Thyroid gland (tissue), 4 donors: Measurements from ENCODE around the gene PYROXD2.

ENCODE experiments used
- POLR2A ChIP-seq, 2 donors: fragments of 450-650 bp; IDR thresholded peaks; one replicate each; pipeline ENCODE4 v1.6.1; 2017; ENCODE audit warnings: antibody characterized with exemption in 2 of 2, mild to moderate bottlenecking in 2 of 2, moderate library complexity in 1 of 2
- TF ChIP-seq, protein P1 (sequence below), 6 experiments: fragments of 200-600 bp in 3 of 6; fragments of 450-650 bp in 3 of 6; sonication (generic) in 3 of 6; IDR thresholded peaks; one replicate each; pipeline ENCODE4 v1.5.1; 2016 to 2019; ENCODE audit warnings: antibody characterized with exemption in 6 of 6, mild to moderate bottlenecking in 2 of 6, inconsistent platforms in 1 of 6, moderate library complexity in 1 of 6

DNA sequence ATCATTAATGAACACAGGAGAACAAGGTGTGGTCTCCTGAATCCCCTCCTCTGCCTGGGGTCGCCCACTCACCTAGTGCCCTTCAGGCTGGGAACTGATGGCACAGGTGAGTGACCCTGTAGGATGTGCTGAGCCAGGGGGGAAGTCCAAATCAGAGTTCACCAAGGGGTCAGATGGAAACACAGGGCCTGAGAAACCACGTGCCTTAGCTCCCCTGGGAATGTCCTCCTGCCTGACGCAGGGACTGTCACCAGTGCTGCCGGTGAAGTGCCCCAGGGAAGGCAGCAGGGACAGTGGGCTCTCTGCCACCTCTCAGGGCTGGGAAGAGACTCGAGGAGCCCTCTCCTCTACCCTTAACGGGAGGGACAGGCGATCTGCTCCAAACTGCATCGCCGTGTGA is 5.8 kb upstream of the PYROXD2 start:
- TF ChIP-seq, protein P1, sequence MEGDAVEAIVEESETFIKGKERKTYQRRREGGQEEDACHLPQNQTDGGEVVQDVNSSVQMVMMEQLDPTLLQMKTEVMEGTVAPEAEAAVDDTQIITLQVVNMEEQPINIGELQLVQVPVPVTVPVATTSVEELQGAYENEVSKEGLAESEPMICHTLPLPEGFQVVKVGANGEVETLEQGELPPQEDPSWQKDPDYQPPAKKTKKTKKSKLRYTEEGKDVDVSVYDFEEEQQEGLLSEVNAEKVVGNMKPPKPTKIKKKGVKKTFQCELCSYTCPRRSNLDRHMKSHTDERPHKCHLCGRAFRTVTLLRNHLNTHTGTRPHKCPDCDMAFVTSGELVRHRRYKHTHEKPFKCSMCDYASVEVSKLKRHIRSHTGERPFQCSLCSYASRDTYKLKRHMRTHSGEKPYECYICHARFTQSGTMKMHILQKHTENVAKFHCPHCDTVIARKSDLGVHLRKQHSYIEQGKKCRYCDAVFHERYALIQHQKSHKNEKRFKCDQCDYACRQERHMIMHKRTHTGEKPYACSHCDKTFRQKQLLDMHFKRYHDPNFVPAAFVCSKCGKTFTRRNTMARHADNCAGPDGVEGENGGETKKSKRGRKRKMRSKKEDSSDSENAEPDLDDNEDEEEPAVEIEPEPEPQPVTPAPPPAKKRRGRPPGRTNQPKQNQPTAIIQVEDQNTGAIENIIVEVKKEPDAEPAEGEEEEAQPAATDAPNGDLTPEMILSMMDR (IDR thresholded peaks at IDR 0.05): no peak
- no peak for TF ChIP-seq POLR2A (IDR thresholded peaks at IDR 0.05)
